Keratinocyte (primary cell): Measurements from ENCODE around the gene SYP.

ENCODE experiments used
- EZH2 ChIP-seq: IDR thresholded peaks from one replicate; pipeline ENCODE4 v1.6.1; 2012; ENCODE audit warnings: inconsistent platforms, mild to moderate bottlenecking, low read length, moderate library complexity
- TF ChIP-seq, protein P1 (sequence below), 3 experiments: IDR thresholded peaks in 1 of 3; conservative IDR thresholded peaks in 1 of 3; optimal IDR thresholded peaks in 1 of 3; 2 replicates in 2 of 3; 3 replicates in 1 of 3; pipeline versions ENCODE3 to v1.5.1; 2011; ENCODE audit warnings: low read length in 3 of 3, mild to moderate bottlenecking in 3 of 3, moderate library complexity in 2 of 3, control low read depth in 1 of 3, inconsistent platforms in 1 of 3; ENCODE audit not compliant: insufficient read depth in 2 of 3; ENCODE audit errors: extremely low read depth in 1 of 3

DNA sequence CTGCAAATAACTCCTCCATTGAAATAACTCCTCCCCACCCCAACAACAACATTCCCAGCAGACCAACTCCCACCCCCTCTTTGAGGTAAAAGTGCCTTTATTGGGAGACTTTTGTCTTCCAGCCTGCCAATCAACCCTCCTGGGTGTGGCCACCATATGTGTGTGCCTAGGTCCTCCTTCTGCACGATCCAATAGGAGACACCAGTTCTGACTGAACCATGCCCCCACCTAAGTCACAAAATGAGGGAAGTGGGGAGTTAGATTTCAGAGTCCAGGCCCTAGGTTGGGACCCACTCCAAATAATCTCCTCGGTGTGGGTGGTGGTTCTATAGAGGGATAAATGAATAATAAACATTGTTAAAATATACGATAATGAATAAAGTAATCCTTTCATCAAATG lies 25.3 kb downstream of the SYP start:
- TF ChIP-seq, protein P1, sequence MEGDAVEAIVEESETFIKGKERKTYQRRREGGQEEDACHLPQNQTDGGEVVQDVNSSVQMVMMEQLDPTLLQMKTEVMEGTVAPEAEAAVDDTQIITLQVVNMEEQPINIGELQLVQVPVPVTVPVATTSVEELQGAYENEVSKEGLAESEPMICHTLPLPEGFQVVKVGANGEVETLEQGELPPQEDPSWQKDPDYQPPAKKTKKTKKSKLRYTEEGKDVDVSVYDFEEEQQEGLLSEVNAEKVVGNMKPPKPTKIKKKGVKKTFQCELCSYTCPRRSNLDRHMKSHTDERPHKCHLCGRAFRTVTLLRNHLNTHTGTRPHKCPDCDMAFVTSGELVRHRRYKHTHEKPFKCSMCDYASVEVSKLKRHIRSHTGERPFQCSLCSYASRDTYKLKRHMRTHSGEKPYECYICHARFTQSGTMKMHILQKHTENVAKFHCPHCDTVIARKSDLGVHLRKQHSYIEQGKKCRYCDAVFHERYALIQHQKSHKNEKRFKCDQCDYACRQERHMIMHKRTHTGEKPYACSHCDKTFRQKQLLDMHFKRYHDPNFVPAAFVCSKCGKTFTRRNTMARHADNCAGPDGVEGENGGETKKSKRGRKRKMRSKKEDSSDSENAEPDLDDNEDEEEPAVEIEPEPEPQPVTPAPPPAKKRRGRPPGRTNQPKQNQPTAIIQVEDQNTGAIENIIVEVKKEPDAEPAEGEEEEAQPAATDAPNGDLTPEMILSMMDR (optimal IDR thresholded peaks at IDR 0.05 in 1 of 3, IDR thresholded peaks at IDR 0.05 in 1 of 3, conservative IDR thresholded peaks at IDR 0.05 in 1 of 3; ENCODE audit: extremely low read depth in 1 of 3, insufficient read depth in 2 of 3, low read length in 3 of 3) = no peak
- no peak for TF ChIP-seq EZH2
